ENCODE measurements around the gene PASD1. TPM values are rescaled to one million over a fixed set of nuclear protein-coding genes. Genes with fewer than 3 reads are reported as not detected.

Gene PASD1
- total RNA-seq, 1 donor = not detected

DNA sequence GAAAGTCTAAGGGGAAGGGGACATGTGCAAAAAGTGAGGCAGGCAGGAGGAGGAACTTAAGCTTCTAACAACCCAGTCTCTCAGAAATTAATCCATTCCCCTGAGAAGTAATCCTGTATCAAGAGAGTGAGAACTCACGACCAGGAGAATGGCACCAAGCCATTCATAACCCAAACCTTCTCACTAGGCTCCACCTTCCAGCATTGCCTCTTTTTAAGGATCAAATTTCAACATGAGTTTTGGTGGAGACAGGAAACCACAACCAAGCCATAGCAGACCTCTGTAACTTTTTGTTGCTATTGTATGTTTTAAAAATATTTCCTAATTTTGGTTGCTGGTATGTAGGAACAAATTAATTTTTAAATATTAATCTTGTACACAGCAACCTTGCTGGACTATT, 32.8 kb downstream of the PASD1 start:
- no peak overlapping the region for H3K27ac ChIP-seq (ENCODE audit: low read depth, low read length)
- H3K79me2 ChIP-seq (ENCODE audit: insufficient read depth, low read length) = no peaks in the 10 kb centered on the region
- no peaks in the 10 kb centered on the region for H3K9me3 ChIP-seq (ENCODE audit: low read depth, low read length)
- no peak overlapping the region for H3K4me2 ChIP-seq (ENCODE audit: insufficient read depth, low read length)
- no peaks in the 10 kb centered on the region for H3K36me3 ChIP-seq (ENCODE audit: insufficient read depth, low read length)
- no peak overlapping the region for H2AFZ ChIP-seq (ENCODE audit: low read length)
- H4K20me1 ChIP-seq (ENCODE audit: insufficient read depth, low read length) = no peaks in the 10 kb centered on the region
- DNase-seq (ENCODE audit: insufficient read length, low spot score, missing footprints) = no peak
- no peaks in the 10 kb centered on the region for H3K4me1 ChIP-seq (ENCODE audit: insufficient read depth, low read length)
- no peak overlapping the region for H3K4me3 ChIP-seq (ENCODE audit: insufficient read depth, low read length)
- H3K27me3 ChIP-seq (ENCODE audit: insufficient read depth, low read length) = no peaks in the 10 kb centered on the region
- TF ChIP-seq, protein P1, sequence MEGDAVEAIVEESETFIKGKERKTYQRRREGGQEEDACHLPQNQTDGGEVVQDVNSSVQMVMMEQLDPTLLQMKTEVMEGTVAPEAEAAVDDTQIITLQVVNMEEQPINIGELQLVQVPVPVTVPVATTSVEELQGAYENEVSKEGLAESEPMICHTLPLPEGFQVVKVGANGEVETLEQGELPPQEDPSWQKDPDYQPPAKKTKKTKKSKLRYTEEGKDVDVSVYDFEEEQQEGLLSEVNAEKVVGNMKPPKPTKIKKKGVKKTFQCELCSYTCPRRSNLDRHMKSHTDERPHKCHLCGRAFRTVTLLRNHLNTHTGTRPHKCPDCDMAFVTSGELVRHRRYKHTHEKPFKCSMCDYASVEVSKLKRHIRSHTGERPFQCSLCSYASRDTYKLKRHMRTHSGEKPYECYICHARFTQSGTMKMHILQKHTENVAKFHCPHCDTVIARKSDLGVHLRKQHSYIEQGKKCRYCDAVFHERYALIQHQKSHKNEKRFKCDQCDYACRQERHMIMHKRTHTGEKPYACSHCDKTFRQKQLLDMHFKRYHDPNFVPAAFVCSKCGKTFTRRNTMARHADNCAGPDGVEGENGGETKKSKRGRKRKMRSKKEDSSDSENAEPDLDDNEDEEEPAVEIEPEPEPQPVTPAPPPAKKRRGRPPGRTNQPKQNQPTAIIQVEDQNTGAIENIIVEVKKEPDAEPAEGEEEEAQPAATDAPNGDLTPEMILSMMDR (IDR thresholded peaks at IDR 0.05; ENCODE audit: extremely low read depth, low read depth, low read length) = no peak

DNA sequence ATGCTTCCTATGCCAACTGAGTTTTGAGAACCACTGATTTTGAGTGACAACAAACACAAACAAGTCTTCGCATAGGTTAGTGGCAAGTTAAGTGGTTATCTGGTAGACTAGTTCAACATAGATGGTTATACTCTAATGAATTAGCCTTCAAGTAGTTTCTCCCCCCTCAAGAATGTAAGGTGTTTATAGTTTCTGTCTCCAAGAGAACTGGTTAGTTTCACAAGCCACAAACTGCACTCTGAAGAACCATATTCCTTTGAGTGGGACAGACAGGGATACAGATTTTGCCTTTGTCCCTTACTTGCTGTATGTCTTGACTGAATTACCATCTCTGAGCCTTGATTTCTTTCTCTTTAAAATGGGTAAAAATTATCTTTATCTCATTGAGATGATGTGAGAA, 41.5 kb downstream of the PASD1 start:
- no peaks in the 10 kb centered on the region for H3K36me3 ChIP-seq (ENCODE audit: insufficient read depth, low read length)
- TF ChIP-seq, protein P1 (IDR thresholded peaks at IDR 0.05; ENCODE audit: extremely low read depth, low read depth, low read length) = no peak

GRCh38 chrX:151609222-151609621, 45.7 kb downstream of the PASD1 start:
- H3K27ac ChIP-seq (ENCODE audit: low read depth, low read length) = no peak overlapping the region
- H2AFZ ChIP-seq (ENCODE audit: low read length) = no peak overlapping the region
- H3K27me3 ChIP-seq (ENCODE audit: insufficient read depth, low read length) = no peaks in the 10 kb centered on the region
- H3K79me2 ChIP-seq (ENCODE audit: insufficient read depth, low read length) = no peaks in the 10 kb centered on the region
- H4K20me1 ChIP-seq (ENCODE audit: insufficient read depth, low read length) = no peaks in the 10 kb centered on the region
- TF ChIP-seq, protein P1 (IDR thresholded peaks at IDR 0.05; ENCODE audit: extremely low read depth, low read depth, low read length) = no peak
- no peak overlapping the region for H3K4me2 ChIP-seq (ENCODE audit: insufficient read depth, low read length)
- no peak overlapping the region for H3K4me3 ChIP-seq (ENCODE audit: insufficient read depth, low read length)
- H3K4me1 ChIP-seq (ENCODE audit: insufficient read depth, low read length) = no peaks in the 10 kb centered on the region
- no peaks in the 10 kb centered on the region for H3K9me3 ChIP-seq (ENCODE audit: low read depth, low read length)
- H3K36me3 ChIP-seq (ENCODE audit: insufficient read depth, low read length) = no peaks in the 10 kb centered on the region
- no peak for DNase-seq (ENCODE audit: insufficient read length, low spot score, missing footprints)

More for the DNA sequence above, 41.5 kb downstream of the PASD1 start:
- Histone ChIP-seq H3K79me2 (ENCODE audit: insufficient read depth, low read length) (no peaks in the 10 kb centered on the region), H3K27me3 (ENCODE audit: insufficient read depth, low read length) (no peaks in the 10 kb centered on the region), H3K9me3 (ENCODE audit: low read depth, low read length) (no peaks in the 10 kb centered on the region), H3K4me1 (ENCODE audit: insufficient read depth, low read length) (no peaks in the 10 kb centered on the region), H3K4me3 (ENCODE audit: insufficient read depth, low read length) (no peak overlapping the region), H2AFZ (ENCODE audit: low read length) (no peak overlapping the region), H3K27ac (ENCODE audit: low read depth, low read length) (no peak overlapping the region), H3K4me2 (ENCODE audit: insufficient read depth, low read length) (no peak overlapping the region), H4K20me1 (ENCODE audit: insufficient read depth, low read length) (no peaks in the 10 kb centered on the region)
- DNase-seq (ENCODE audit: insufficient read length, low spot score, missing footprints) = no peak

DNA sequence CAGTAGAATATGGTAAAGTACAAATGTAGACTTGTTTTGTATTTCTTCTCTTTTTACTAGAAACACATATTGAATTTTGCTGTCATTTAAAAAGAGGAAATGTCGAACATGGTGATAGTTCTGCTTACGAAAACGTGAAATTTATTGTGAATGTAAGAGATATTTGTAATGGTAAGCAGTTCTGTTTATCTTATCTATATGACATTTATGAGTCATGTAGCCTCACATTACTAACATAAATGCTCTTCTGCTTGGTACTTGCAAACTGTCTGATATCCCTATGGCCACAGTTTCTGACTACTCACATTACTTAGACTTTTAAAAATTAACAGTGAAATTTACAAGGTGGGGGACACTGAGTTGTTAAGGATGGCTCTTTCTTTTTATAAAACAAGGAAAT, 57.9 kb downstream of the PASD1 start:
- no peaks in the 10 kb centered on the region for H3K79me2 ChIP-seq (ENCODE audit: insufficient read depth, low read length)
- H3K4me1 ChIP-seq (ENCODE audit: insufficient read depth, low read length) = no peaks in the 10 kb centered on the region
- no peak for DNase-seq (ENCODE audit: insufficient read length, low spot score, missing footprints)
- no peak overlapping the region for H3K4me2 ChIP-seq (ENCODE audit: insufficient read depth, low read length)
- H3K27me3 ChIP-seq (ENCODE audit: insufficient read depth, low read length) = no peaks in the 10 kb centered on the region
- no peaks in the 10 kb centered on the region for H3K36me3 ChIP-seq (ENCODE audit: insufficient read depth, low read length)
- no peak overlapping the region for H3K4me3 ChIP-seq (ENCODE audit: insufficient read depth, low read length)
- no peak overlapping the region for H3K27ac ChIP-seq (ENCODE audit: low read depth, low read length)
- no peak overlapping the region for H2AFZ ChIP-seq (ENCODE audit: low read length)
- H3K9me3 ChIP-seq (ENCODE audit: low read depth, low read length) = no peaks in the 10 kb centered on the region
- TF ChIP-seq, protein P1 (IDR thresholded peaks at IDR 0.05; ENCODE audit: extremely low read depth, low read depth, low read length) = no peak
- H4K20me1 ChIP-seq (ENCODE audit: insufficient read depth, low read length) = no peaks in the 10 kb centered on the region
